ENCODE data around the gene ZBTB34. TPM values are rescaled to one million over a fixed set of nuclear protein-coding genes. Genes with fewer than 3 reads are reported as not detected.
"Not testable (repeated sequence)": the region's sequence is repeated elsewhere in the genome, so short reads cannot be mapped to it uniquely, and the experiment has no call there.

The ZBTB34 gene
- total and polyA plus RNA-seq, 8 donors: 1.3 to 6.3 (median 2.6) TPM

DNA sequence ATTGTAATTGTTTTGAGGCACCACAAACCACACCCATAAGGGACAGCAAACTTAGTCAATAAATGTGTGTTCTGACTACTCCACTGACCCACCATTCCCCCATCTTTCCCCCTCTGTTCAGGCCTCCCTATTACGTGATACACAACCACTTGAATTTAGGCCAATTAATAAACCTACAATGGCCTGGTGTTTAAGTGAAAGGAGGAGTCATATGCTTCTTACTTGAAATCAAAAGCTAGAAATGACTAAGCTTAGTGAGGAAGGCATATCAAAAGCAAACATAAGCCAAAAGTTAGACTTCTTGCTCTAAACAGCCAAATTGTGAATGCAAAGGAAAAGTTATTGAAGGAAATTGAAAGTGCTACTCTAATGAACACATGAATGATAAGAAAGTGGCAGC, 41.0 kb upstream of the ZBTB34 start:
- FAIRE-seq (no peak), ATAC-seq (no peak), DNase-seq (no peak)
- TF ChIP-seq CTCF (IDR thresholded peaks at IDR 0.05): no peak
- Histone ChIP-seq H3K4me3 (no peak overlapping the region), H3K27ac (no peak overlapping the region), H3K27me3 (no peaks in the 10 kb centered on the region), H3K36me3 (peaks cover 0 to 4% (median 0%) of the 10 kb centered on the region in 3 donors), H3K4me1 (no peaks in the 10 kb centered on the region), H3K9me3 (no peaks in the 10 kb centered on the region)
- WGBS, 2 donors: 95 to 100% methylated on average over 1 of the region's 1 CpG
- intact Hi-C loops (cut with DNase I): no loop called here

DNA sequence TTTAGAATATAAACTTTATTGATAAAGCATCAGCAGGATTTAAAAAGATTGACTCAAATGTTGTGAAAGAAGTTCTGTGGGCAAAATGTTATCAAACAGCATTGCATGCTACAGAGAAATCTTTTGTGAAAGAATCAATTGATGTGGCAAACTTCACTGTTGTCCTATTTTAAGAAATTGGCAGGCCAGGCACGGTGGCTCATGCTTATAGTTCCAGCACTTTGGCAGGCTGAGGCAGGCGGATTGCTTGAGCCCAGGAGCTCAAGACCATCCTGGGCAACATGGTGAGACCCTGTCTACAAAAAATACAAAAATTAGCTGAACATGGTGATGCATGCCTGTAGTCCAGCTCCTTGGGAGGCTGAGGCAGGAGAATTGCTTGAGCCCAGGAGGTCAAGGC, 38.2 kb upstream of the ZBTB34 start:
- no peak for FAIRE-seq
- H3K36me3 ChIP-seq: peaks cover 0 to 4% (median 0%) of the 10 kb centered on the region in 3 donors
- no peak overlapping the region for H3K27ac ChIP-seq
- H3K27me3 ChIP-seq: no peaks in the 10 kb centered on the region
- intact Hi-C loops (cut with DNase I): no loop called here
- ATAC-seq: no peak
- no peak for DNase-seq
- TF ChIP-seq CTCF (IDR thresholded peaks at IDR 0.05): no peak
- WGBS, 2 donors: 60 to 69% methylated on average over 2 of the region's 2 CpGs
- no peaks in the 10 kb centered on the region for H3K4me1 ChIP-seq
- H3K4me3 ChIP-seq: no peak overlapping the region
- H3K9me3 ChIP-seq: no peaks in the 10 kb centered on the region

DNA sequence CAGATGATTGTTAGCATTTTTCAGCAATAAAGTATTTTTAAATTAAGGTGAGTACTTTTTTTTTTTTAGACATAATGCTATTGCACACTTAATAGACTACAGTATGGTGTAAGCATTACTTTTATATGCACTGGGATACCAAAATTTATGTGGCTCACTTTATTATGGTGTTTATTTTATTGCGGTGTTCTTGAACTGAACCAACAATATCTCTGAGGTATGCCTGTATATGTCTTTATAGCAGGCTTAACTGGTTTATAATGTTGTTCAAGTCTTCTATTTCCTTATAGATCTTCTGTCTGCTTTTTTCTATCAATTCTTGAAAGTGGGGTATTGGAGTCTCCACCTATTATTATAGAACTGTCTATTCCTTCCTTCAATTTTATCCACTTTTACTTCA, 37.6 kb upstream of the ZBTB34 start:
- intact Hi-C loops (cut with DNase I): no loop called here
- WGBS, 2 donors: 97% methylated on average over 1 of the region's 1 CpG
- H3K4me3 ChIP-seq: no peak overlapping the region
- no peaks in the 10 kb centered on the region for H3K9me3 ChIP-seq
- DNase-seq (no peak), ATAC-seq (no peak), FAIRE-seq (no peak)
- H3K27ac ChIP-seq: no peak overlapping the region
- no peaks in the 10 kb centered on the region for H3K4me1 ChIP-seq
- no peaks in the 10 kb centered on the region for H3K27me3 ChIP-seq
- peaks cover 0 to 4% (median 0%) of the 10 kb centered on the region in 3 donors for H3K36me3 ChIP-seq
- no peak for TF ChIP-seq CTCF (IDR thresholded peaks at IDR 0.05)

DNA sequence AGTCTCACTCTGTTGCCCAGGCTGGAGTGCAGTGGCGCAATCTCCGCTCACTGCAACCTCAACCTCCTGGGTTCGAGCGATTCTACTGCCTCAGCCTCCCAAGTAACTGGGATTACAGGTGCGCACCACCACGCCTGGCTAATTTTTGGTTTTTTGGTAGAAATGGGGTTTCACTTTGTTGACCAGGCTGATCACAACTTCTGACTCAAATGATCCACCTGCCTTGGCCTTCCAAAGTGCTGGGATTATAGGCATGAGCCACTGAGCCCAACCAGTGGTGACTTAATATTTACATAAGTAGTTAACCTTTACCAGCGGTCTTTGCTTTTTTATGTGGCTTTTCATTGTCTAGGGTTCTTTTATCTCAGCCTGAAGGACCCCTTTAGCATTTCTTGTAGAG, 36.4 kb upstream of the ZBTB34 start:
- 85 to 89% methylated on average over 7 of the region's 7 CpGs for WGBS, 2 donors
- ATAC-seq; H3K36me3 ChIP-seq; H3K27me3 ChIP-seq; H3K4me3 ChIP-seq; FAIRE-seq; H3K9me3 ChIP-seq; DNase-seq; intact Hi-C loops (cut with DNase I); H3K27ac ChIP-seq; H3K4me1 ChIP-seq: not testable (repeated sequence)

DNA sequence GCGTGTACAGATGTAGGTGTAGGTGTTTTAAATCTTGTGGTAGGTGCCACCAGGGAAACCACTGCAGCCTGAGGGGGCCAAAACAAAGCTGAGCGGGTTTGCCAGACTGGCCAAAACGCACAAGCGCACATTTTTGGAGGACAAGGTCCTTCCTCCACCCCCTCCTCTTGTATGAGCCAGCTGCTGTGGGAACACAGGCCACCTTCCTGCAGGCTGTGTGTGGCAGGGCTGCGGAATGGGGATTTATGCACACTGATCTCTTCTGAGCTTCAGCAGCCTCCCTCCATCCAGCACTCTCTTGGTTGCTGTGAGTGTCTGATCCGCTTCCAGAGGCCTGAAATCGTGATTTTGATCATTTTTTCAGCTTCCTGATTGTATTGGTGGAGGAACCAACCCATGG, 33.2 kb upstream of the ZBTB34 start:
- ATAC-seq: no peak
- no peak for FAIRE-seq

More for the DNA sequence above, 33.2 kb upstream of the ZBTB34 start:
- no peak for TF ChIP-seq CTCF (IDR thresholded peaks at IDR 0.05)
- Histone ChIP-seq H3K27me3 (no peaks in the 10 kb centered on the region), H3K9me3 (no peaks in the 10 kb centered on the region), H3K27ac (no peak overlapping the region), H3K4me3 (no peak overlapping the region), H3K36me3 (peaks cover 0 to under 1% (median 0%) of the 10 kb centered on the region in 3 donors), H3K4me1 (no peaks in the 10 kb centered on the region)
- WGBS, 2 donors: 93 to 97% methylated on average over 7 of the region's 7 CpGs
- intact Hi-C loops (cut with DNase I): no loop called here
- no peak for DNase-seq
